ENCODE data around the gene TENM4.

The TENM4 gene

DNA sequence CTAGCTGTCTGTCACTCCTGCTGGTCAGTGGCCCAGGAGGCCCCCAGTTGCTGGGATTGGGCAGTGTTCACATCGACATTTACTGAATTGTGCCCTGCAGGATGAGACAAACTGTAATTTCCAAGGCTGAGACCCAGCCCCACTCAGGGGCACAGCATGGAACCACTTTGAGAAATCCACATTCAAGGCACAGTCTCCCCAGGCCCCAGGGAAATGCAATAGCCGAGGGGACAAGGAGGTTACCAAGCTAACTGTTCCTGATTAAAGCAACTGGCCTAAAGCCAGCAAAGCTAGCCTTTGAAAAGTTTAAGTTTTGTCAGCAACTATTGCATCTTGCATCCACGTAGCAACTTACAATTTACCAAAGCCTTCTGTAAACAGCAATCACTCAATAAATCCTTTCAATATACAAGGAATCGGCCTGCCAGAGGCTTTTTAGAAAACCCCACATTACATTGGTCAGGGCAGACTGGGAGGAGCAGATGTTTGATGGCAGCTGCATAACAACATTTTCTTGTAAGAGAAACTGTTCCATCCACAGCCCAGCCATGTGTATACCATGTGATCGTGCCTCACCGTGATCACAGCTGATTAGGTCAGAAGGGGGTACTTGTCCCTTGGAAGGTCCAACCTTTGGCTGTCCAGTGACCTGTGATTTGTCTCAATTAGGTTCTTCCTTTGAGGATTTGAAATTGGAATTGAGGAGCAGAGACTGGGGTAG is 103.9 kb downstream of the TENM4 start:
- DNase-seq: no peak

DNA sequence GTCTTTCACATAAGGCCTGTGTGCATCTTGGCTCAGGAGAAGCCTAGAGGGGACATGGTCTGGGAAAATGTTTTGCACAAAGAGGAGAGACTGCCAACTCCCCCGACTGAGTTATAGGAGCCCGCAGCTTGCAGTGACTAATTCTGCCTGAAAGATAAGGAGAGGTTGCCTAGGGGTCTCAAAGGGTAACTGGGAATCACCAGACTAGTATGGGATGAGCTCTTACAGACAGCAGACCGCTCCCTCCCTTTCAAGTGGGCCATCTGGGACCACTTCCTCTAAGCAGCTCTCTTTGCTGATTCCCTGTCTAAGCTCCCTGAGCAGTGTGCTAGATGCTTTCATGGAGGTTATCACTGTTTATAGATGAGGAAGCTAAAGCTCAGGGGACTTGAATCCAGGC is 105.1 kb downstream of the TENM4 start:
- DNase-seq: no peak

DNA sequence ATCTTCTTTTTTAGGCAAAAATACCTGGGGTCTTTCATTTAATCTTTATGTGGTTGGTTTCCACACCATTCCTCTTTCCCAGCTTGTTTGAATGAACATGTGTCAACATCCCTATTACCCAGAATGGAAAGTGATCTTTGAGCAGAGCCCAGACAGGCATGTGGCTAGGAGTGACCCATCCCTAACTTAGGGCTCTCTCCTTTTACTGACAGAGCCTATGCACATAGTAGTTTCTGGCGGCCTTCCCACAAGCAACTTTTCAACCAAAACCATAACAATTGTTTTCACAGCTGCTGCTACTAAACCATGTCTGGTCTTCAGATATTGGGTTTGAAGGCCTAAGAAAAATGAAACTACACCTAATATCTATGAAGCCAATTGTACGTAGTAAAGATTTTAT is 107.5 kb downstream of the TENM4 start:
- DNase-seq: no peak

DNA sequence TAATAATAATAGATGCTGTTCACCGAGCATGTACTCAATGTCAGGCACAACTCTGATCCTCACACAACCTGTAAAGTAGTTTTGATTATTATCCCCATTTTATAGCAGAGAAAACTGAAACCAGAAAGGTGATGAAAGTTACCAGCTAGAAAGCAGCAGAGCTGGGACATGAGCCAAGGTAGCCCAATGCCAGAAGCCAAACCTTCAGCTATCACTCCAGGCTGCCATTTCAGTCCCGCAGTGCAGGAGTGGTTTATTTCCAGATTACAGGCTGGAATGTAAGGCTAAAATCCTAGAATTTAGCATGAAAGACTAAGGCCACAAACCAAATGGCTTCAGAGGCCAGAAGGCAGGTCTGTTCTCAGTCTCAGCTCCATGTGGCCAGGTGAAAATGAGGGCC is 108.8 kb downstream of the TENM4 start:
- DNase-seq: no peak

DNA sequence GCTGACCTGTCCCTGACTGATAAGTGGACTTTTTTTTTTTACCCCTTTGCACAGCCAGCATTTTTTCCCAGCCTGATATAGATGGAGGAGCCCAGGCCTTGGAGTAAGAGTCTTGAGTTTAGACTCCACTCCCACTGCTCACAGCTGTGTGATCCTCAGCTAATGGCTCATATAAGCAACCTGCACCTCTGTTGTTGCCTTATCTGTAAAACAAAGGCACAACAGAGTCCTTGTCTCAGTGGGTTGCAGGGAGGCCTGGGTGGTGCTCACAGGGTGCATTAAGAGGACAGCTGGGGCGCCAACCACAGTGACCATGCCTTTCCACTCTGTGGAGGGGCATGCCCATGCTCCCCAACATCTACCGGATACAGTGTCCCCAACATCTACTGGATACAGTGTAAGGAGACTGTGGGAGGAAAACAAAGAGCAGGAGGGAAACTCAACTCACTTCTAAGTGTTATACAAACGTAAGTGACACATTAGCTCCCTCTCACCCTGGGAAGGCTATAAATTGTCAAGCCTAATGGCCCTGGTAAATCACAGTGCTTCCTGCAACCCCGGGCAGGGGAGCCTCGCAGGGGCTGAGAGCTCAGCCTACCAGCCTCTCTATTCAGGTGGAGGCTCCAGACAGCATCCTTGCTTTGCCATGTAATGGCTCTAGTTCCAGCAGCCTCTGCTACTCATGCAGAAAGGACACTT is 109.5 kb downstream of the TENM4 start:
- DNase-seq: no peak

DNA sequence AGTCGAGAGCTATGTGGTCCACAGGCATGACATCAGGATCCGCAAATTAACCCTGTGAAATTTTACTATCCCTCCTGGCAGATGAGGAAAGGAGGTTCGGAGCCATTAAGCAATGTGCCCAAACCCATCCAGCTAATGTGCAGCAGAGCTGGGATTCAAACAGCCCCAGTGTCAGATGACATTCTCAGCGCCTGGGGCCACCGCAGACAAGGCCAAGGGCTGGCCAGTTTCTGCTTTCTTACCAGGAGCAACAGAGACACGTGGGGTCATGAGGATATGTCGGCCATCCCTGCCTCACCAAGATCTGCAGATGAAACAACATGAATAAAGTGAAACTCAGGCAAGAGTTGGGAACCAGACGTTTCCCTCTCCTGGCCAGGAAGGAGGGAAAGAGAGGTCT is 110.2 kb downstream of the TENM4 start:
- DNase-seq: no peak

DNA sequence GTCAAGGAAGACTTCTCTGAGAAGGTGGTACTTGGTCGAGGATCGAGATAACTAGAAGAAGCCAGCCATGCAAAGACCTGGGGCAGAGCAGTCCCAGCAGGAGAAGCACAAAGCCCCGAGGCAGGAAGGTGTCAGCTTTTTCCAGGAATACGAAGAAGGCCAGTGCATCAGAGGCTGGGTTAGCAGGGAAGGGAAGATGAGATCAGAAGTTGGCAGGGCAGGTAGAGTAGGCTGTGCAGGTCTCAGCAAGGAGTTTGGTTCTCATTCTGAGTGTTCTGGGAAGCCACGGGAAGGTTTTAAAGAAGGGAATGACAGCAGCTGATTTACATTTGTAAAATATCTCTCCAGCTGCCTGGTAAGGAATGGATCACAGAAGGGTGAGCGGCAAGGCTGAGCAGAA is 111.3 kb downstream of the TENM4 start:
- no peak for DNase-seq

DNA sequence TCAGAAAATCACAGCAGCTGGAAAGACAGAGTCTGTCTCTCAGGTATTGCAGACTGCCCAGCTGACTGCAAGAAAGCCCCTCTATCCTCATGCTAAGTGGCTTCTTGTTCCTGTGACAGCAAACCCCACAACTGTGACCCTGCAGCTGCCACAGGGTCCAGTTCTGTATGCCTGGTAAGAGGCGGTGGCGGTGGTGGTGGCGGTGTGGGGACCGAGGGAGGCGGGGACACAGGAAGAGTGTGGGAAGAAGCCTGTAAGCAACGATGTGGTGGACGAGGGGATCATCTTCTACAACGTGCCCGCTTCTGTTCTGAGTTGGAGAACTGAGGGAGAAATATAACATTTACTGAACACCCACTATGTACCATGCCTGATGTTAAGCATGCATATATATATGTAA is 112.4 kb downstream of the TENM4 start:
- DNase-seq: no peak

DNA sequence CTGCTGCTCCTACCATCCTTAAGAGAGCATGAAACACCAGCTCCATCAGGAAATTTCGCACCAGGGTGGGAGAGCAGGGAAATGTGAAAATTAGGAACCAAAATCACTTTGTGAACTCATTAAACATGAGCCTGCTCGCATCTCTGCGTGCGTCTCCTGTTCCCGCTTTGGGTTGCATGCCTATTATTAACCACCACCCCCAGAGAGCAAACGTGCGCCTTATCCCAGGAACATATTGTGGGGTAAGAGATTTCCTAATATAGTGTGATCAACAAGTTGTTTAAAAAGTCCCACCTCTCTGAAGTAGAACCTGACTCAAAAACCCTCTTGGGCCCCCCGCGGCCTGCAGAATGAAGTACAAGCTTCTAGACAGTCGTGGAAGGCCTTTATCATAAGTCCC is 115.0 kb downstream of the TENM4 start:
- no peak for DNase-seq

DNA sequence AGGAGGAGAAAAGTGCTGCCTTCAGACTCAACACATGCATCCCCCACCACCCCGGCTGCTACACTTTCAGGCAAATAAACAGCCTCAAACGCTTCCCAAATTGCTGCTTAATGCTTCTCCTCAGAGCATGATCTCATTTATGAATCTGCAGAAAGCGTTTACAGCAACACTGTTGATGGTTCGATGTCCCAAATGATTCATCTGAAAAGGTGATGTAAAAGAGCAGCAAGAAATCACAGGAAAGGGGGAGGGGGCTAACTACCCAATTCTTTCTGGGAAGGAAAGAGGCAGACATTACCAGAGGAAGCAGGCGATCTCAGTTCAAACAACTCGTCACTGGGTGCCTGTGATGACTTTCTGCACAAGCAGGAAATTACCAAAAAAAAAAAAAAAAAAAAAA is 119.6 kb downstream of the TENM4 start:
- DNase-seq: no peak

DNA sequence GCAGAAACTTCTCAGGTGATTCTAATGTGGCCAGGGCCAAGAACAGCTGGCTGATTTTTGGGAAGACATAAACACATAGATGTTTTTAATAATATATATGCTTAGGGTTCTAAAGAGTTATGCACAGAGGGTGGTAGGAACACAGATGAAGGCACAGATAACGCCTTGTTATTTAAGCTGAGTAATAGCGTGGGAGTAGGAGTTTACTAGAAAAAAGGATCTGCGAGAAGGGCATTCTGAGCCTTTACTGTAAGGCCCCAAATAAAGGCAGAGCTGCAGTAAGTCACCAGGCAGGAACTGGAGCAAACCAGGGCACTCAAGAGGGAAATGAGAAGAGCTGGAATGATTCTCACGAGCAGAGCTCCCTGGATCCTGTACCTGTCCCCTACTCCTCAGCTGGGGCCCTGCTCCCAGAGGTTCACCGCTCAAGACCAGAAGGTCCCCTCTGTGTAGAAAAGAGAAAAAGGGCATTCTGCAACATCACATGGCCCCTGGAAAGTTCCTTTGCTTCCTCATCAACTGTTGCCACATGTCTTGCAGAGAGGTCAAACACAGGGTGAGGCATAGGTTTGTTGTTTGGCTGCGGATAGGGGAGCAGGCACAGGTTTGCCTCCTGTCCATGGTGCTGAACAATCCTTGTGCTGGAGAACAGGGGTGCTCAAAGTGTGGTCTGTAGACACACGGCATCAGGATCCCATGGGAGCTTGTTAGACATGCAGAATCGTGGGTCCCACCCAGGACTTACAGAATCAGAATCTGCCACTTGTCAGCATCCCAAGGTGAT is 125.7 kb downstream of the TENM4 start:
- no peak for DNase-seq

DNA sequence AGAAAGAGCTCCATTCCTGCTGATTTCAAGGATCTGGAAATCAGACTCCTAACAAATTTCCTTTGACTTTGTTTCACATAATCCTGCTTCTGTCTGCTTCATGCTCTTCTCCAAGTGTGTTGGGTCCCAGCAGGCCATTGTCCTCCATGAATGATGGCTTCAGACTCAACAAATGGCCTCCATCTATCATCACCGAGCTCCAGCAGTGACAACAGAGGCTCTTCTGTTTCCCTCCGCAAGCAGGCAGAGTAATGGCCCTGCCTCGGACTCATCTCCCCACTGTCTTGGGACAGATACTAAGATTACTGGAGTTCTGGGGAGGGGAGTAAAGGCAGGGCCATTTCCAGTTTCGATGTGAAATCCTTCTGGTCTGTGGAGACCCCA is 127.3 kb downstream of the TENM4 start:
- no peak for DNase-seq

DNA sequence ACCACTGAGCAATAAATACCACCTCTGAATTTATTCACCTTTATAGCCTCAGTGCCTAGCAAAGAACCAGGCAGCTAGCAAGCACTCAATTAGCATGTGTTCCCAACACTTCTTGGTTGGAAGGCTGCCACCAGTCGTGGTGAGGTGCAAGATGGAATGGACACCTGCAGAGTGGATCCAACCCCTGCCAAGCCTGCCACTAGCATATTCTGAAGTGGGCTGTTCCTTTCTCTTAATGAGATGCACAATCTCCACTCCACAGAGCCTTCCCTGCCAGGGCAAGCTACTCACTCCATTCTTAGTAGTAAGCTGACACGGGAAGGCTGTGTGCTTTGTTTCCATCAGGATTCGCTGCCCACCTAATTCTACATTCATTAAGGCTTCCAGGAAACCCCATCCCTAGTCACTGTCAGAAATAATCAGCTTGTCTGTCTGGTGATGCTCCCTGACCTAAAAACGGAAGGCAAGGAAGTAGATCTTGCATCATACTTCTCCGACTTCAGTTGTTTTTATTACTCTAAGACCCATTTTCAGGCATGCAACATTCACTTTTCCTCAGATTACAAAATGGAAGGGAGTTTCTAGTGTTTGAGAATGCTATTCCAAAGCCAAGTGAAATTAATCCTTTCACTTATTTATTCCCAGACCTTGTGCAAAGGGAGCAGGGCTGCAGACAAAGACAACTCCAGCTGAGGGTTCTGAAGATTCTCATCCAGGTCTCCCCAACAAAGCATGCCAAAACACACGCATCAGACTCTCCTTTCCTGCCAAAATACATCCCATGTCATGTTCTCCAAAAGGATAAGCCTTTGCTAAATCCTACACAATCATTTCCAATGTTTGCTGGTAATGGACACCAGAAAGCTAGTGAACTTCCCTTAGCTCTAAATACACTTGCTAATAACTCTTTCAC is 128.0 kb downstream of the TENM4 start:
- DNase-seq: no peak

DNA sequence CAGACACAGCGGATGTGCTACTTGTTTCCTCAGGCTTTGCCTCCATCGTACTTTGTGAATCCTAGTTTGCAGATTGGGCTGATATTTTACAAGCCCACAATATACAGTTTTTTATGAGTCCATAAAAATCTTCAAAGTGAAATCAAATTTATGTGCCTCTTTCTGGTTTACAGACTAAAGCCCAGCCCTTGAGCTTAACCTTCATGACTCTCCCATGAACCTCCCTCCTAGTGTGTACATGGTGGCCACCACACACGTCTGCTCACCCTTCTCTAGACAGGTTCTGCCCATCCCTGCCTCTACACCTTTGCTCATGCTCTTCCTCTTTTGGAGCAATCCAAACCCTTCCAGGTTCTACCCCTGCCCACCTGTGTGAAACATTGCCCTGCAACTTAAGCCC is 129.4 kb downstream of the TENM4 start:
- DNase-seq: no peak

DNA sequence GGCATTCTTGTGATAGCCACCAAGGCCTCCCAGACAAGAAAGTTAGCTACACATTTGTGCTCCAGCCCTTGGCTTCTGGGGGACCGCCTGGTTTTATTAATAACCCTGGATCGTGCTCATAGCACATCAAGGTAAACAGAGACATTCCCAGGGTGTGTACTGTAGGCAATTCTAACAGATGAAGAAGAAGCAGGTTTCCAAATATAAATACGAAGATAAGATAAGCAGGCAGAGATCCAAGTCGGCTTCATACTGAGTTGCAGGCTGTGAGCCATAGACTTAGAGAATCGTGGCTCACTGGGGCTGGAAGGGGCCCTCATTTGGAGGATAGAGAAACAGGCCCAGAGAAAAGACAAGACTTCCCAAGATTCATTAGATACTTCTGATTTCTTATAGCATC is 131.4 kb downstream of the TENM4 start:
- DNase-seq: no peak

DNA sequence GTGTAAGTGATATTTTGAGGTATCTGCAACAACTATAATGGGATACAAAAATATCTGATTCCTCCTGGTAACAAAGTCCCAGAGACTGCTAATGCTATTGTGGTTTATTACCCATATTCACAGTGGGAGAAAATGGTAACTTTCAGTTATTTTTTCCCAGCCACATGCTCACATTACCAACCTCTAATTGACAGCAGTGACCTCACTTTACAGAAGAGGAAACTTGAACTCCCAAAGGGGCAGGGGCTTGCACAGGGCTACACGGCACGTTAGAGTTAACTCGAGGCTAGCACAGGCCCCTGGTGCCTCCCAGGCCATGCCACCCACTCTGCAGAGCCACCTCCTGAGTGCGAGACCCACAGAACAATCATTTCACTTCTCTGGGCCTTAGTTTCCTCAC is 132.4 kb downstream of the TENM4 start:
- DNase-seq: no peak

DNA sequence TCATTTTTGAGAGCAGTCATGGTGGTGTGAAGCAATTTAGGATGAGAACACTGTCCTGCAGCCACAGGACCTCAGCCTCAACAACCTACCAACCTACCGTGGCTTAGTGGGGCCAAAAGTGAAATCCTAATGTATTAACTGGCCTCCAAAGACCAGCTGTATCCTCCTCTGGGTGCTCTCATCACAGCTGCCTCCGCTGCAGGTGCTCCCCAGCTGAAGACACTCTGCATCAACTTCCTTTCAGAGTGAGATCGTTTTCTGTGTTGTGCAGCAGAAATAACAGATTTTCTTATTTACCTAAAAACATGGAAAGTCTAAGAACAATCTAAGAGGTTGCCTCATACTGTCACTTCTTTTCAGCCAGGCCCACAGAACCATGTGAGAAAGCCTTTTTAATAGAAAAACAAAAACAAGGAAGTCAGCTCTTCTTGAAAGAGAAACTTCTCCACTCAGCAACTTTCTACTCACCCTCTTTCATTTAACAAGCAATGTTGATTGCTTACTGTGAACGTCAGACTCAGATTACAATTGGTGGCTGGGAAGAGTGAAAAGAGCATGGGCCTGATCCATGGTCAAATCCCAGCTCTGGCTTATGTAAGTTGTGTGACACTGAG is 136.1 kb downstream of the TENM4 start:
- no peak for DNase-seq

DNA sequence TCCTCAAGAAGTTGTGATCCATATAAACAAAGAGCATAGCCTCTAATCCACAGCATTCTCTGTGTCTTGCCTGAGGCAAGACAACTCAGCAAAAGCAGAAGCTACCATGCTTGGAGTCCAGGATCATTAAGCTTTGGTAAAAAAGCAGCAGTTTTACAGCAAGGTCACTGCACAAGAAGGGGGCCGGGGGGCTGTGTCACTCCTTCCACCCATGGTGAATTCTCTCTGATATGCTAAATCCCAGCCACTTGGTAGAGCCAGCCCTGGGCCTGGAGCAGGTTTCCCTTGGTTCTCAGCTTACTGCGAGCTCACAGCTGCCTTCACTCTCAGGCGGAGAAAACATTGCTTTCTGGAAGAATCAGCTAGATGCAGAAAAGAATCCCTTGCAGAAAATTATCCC is 144.7 kb downstream of the TENM4 start:
- no peak for DNase-seq

DNA sequence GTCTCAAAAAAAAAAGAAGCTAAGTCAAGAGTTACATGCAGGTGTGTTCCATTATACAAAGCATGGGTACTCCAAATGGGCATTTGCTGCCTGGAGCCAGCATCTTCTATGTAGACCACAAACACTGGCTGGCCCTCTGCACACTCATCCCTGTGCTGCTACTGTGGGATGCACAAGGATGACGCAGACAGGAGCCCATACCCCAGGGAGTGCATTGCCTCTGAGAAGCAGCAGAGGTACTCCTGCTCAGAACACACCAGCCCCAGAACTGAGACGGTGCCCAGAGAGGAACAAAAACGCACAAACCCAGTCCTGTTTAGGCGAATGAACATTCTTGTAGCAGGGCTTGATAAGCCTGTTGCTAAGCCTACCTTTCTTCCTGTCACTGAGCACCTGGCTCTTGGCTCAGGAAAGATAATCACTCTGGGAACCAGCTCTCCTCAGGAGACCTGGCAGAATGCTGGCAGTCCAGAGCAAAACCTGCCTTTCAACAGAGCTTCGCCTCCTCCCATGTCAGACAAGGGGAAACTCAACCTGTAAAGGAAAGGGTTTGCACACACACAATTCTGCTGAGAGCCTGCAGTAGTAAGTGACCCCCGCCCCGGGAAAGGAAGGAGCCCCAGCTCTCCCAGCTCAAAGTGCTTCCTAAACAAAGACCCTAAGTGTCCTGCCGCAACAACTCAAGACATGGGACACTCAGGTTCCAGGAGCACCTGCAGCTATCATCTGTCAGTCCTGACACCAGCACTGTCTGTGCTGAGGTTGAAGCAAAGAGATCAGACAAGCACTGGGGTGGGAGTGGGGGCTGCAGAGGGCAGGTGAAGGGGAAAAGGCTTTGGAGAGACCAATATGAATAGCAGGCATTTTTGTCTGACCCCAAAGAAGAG is 145.7 kb downstream of the TENM4 start:
- DNase-seq: no peak

DNA sequence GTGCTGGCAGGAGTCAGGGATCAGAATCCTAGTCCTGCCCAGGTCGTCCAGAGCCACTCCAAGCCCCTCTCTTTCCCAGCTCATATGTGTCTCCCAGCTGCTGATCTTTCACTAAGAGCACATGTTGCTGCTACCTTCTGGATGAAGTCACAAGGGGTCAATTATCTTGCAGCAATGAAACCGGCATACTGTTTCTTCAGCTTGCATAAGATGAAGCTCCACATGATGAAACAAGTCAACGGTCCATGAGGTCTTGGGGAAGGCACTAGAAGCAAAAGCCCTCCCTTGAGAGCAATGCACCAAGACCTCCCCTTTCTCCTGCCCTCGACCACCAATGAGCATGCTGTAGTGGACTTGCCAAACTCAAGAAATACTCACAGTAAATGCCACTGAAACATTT is 148.9 kb downstream of the TENM4 start:
- no peak for DNase-seq

DNA sequence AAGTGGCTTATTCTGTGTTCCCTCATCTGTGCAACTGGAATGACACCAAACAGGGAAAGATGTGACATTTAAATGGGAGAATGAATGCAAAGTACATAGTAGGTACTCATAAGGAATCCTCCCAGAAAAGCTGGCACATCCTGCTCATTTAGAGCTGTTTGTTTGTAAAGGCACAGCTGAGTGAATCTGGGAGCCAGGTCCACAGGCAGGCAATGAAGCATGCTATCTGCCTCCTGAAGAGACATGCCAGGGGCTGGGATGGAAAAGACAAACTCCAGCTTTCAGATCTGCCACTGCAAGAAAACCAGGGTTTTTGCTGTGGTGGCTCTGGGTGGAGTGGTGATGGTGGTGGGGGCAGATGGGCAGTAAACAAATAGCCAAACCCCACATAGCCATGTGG is 150.1 kb downstream of the TENM4 start:
- no peak for DNase-seq

DNA sequence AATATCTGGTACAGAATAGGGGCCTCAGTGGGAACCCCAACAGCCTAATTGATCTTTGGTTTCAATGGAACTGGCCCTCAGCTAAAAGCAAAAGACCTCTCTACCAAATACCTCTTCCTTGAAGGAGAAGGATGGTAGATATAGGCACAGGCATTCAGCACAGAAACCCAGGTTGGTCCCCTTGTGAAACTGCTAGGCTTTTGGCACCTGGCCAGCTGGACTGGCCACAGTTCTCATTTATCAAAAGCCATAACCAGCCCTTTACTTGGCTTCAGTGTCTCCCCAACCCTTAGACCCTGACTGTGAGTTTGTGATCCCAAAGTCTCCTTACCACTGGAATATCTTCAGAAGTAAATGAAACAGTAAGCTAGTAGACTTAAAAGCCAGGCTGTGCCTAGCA is 152.9 kb downstream of the TENM4 start:
- DNase-seq: no peak

Data from activated CD4-positive, alpha-beta T cell treated with anti-CD3 and anti-CD28 coated beads, Interleukin-2, amount 50 U/mL, for 4 hours (primary cell).